NOMO-1 treated with DMSO at 0.1 percent for 48 hours (cell line): Measurements from ENCODE around the gene PRSS27.

Experiments used
- DNase-seq: peaks from one replicate; lab custom pipeline; 2025; ENCODE audit not compliant: unreplicated experiment; lab: John Stamatoyannopoulos, UW

Gene PRSS27

GRCh38 chr16:2752035-2752849, 32.2 kb upstream of the PRSS27 start, which contains the start of gene SRRM2:
SRRM2 (plus strand) TSS chr16:2752638; CDS start chr16:2756365, 3,727 bp downstream.
- DNase-seq = peak; percentile 96

GRCh38 chr16:2751577-2752034, 31.6 kb upstream of the PRSS27 start:
- no peak for DNase-seq

GRCh38 chr16:2749936-2750335, 29.9 kb upstream of the PRSS27 start:
- DNase-seq = no peak

GRCh38 chr16:2749476-2749875, 29.5 kb upstream of the PRSS27 start:
- DNase-seq = no peak

- no peak for DNase-seq
These were observed 28.9 kb upstream of the PRSS27 start for GRCh38 chr16:2748757-2749455.

- no peak for DNase-seq
These were observed 25.9 kb upstream of the PRSS27 start for GRCh38 chr16:2745961-2746360.

GRCh38 chr16:2745116-2745890, 25.3 kb upstream of the PRSS27 start:
- DNase-seq = no peak

GRCh38 chr16:2744711-2745110, 24.7 kb upstream of the PRSS27 start:
- no peak for DNase-seq

GRCh38 chr16:2743007-2743810, 23.2 kb upstream of the PRSS27 start:
- no peak for DNase-seq

- no peak for DNase-seq
These were observed 22.4 kb upstream of the PRSS27 start for GRCh38 chr16:2742323-2743006.

GRCh38 chr16:2741168-2741567, 21.1 kb upstream of the PRSS27 start:
- no peak for DNase-seq

- DNase-seq = no peak
These were observed 20.5 kb upstream of the PRSS27 start for GRCh38 chr16:2740476-2740875.

GRCh38 chr16:2739625-2740430, 19.8 kb upstream of the PRSS27 start:
- DNase-seq = no peak

- DNase-seq = no peak
These were observed 18.6 kb upstream of the PRSS27 start for GRCh38 chr16:2738615-2739014.

- no peak for DNase-seq
These were observed 17.9 kb upstream of the PRSS27 start for GRCh38 chr16:2737895-2738418.

GRCh38 chr16:2737238-2737605, 17.2 kb upstream of the PRSS27 start:
- DNase-seq = no peak

GRCh38 chr16:2736476-2737237, 16.6 kb upstream of the PRSS27 start:
- no peak for DNase-seq

GRCh38 chr16:2734844-2735515, 15.0 kb upstream of the PRSS27 start:
- DNase-seq = peak; percentile 35
